Measurements from ENCODE around the gene CRYL1. TPM values are rescaled to one million over a fixed set of nuclear protein-coding genes. Genes with fewer than 3 reads are reported as not detected.

Gene CRYL1
- total and polyA plus RNA-seq, 2 donors (not counting 1 experiment from before 2014, with no cell fraction given), result 6.5 to 15.1 TPM

DNA sequence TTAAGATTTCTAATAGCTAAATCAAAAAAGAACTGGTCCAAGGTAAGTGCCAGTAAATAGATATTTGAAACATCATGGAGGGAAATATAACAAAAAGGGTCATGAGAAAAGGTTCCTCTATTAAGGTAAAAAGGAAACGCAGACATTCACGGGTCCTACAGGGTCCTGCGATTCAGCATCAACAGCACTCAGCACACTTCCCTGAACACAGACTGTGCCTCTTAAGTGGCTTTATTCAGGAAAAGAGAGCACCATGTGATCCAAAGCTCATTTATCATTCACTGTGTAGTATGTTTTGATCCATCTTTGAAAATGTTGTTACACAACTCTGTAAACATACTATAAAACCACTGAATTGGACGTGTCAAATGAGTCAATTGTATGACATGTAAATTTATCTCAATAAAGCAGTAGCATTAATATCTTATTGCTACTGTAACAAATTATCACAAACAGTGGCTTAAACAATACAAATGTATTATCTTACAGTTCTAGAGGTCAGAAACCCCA lies 33.7 kb downstream of the CRYL1 start:
- Mint-ChIP-seq H3K4me3 (no peak overlapping the region), H3K4me1 (no peaks in the 10 kb centered on the region), H3K27me3 (no peaks in the 10 kb centered on the region), H3K27ac (no peak overlapping the region), H3K9me3 (ENCODE audit: insufficient read depth) (no peaks in the 10 kb centered on the region)
- no CpG with 5 or more reads among the region's 4 CpGs for WGBS (ENCODE audit: insufficient coverage)
- H3K4me3 ChIP-seq (ENCODE audit: control extremely low read depth in 1 of 5, extremely low read depth in 1 of 5, insufficient read depth in 1 of 5, low read depth in 2 of 5, low read length in 4 of 5), result no peak overlapping the region
- no peak overlapping the region for H3K4me2 ChIP-seq (replicated peaks; ENCODE audit: low read depth, low read length, poor library complexity, severe bottlenecking)
- no peak overlapping the region for H3K9ac ChIP-seq (ENCODE audit: low read length)
- no peak for ATAC-seq (ENCODE audit: low read depth)
- TF ChIP-seq EZH2 (IDR thresholded peaks at IDR 0.05; ENCODE audit: borderline replicate concordance, insufficient read depth, low read depth, low read length, poor library complexity, severe bottlenecking), result no peak
- TF ChIP-seq, protein P1, sequence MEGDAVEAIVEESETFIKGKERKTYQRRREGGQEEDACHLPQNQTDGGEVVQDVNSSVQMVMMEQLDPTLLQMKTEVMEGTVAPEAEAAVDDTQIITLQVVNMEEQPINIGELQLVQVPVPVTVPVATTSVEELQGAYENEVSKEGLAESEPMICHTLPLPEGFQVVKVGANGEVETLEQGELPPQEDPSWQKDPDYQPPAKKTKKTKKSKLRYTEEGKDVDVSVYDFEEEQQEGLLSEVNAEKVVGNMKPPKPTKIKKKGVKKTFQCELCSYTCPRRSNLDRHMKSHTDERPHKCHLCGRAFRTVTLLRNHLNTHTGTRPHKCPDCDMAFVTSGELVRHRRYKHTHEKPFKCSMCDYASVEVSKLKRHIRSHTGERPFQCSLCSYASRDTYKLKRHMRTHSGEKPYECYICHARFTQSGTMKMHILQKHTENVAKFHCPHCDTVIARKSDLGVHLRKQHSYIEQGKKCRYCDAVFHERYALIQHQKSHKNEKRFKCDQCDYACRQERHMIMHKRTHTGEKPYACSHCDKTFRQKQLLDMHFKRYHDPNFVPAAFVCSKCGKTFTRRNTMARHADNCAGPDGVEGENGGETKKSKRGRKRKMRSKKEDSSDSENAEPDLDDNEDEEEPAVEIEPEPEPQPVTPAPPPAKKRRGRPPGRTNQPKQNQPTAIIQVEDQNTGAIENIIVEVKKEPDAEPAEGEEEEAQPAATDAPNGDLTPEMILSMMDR (IDR thresholded peaks at IDR 0.05), result no peak
- no peak overlapping the region for H2AFZ ChIP-seq (ENCODE audit: insufficient read depth, low read depth, low read length, poor library complexity, severe bottlenecking)
- no peaks in the 10 kb centered on the region for H3K79me2 ChIP-seq (ENCODE audit: control insufficient read depth, insufficient read depth, low read length)
- peaks cover 0 to 1% (median 0%) of the 10 kb centered on the region in 3 donors for H3K9me3 ChIP-seq (ENCODE audit: control extremely low read depth in 1 of 3, control insufficient read depth in 2 of 3, insufficient read depth in 1 of 3, low read length in 2 of 3)
- H3K4me1 ChIP-seq (ENCODE audit: control insufficient read depth in 2 of 2, insufficient read depth in 2 of 2, low read length in 2 of 2), result peaks cover 4 to 5% of the 10 kb centered on the region in 2 donors
- no peak overlapping the region for H3K27ac ChIP-seq (ENCODE audit: low read length in 2 of 2)
- H3K27me3 ChIP-seq (replicated peaks in 1 of 4; ENCODE audit: control extremely low read depth in 1 of 4, control insufficient read depth in 3 of 4, insufficient read depth in 4 of 4, low read length in 3 of 4), result no peaks in the 10 kb centered on the region
- H3K36me3 ChIP-seq (replicated peaks in 1 of 2; ENCODE audit: control extremely low read depth in 1 of 2, control insufficient read depth in 1 of 2, extremely low read depth in 1 of 2, insufficient read depth in 2 of 2, low read length in 1 of 2), result no peaks in the 10 kb centered on the region
- no peaks in the 10 kb centered on the region for H4K20me1 ChIP-seq (ENCODE audit: control insufficient read depth, insufficient read depth, low read length, poor library complexity, severe bottlenecking)
- ChIA-PET POLR2A (no interaction called here), CTCF (interaction anchor here (0.5 to 9.3 kb wide), 17 partner anchors 11 to 985 kb away, joined by 3 to 153 read pairs (median 5); partner anchors contain the start of gene IL17D)
- DNase-seq, result no peak
- intact Hi-C loops (cut with micrococcal nuclease), result loop anchor here (10.0 kb wide), 1 partner anchor 983 kb away; no protein-coding TSS in a partner anchor

DNA sequence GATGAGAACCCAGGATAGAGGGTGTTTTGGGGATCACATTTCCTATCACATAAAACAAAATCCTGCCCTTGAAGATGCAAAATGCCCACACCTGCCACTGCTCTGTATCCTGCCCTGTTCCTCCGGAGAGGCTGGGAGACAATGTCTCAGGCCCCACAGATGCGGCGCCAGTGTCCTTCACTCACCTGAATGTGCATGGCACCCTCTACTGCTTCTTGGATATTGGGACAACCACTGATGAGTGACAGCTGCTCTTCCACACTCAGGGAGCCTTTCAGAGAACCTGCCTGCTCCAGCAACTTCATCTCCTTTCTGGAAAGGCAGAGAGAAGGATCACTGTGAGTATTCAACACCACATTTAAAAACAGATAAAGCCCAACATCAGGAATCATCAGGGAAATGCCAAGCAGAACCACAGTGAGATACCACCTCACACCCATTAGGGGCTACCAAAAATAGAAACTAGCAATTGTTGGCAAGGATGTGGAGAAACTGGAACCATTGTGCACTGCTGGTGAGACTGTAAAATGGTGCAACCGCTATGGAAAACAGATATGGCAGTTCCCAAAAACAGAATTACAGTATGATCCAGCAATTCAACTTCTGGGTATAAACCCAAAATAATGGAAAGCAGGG lies 36.4 kb downstream of the CRYL1 start:
- 100% methylated on average over 4 of the region's 4 CpGs for WGBS (ENCODE audit: insufficient coverage)
- Histone ChIP-seq H3K27me3 (replicated peaks in 1 of 4; ENCODE audit: control extremely low read depth in 1 of 4, control insufficient read depth in 3 of 4, insufficient read depth in 4 of 4, low read length in 3 of 4) (no peaks in the 10 kb centered on the region), H3K4me1 (ENCODE audit: control insufficient read depth in 2 of 2, insufficient read depth in 2 of 2, low read length in 2 of 2) (no peaks in the 10 kb centered on the region), H3K9ac (ENCODE audit: low read length) (no peak overlapping the region), H3K27ac (ENCODE audit: low read length in 2 of 2) (no peak overlapping the region), H3K79me2 (ENCODE audit: control insufficient read depth, insufficient read depth, low read length) (no peaks in the 10 kb centered on the region), H3K9me3 (ENCODE audit: control extremely low read depth in 1 of 3, control insufficient read depth in 2 of 3, insufficient read depth in 1 of 3, low read length in 2 of 3) (peaks cover 0 to 1% (median 0%) of the 10 kb centered on the region in 3 donors), H3K36me3 (replicated peaks in 1 of 2; ENCODE audit: control extremely low read depth in 1 of 2, control insufficient read depth in 1 of 2, extremely low read depth in 1 of 2, insufficient read depth in 2 of 2, low read length in 1 of 2) (no peaks in the 10 kb centered on the region), H3K4me3 (ENCODE audit: control extremely low read depth in 1 of 5, extremely low read depth in 1 of 5, insufficient read depth in 1 of 5, low read depth in 2 of 5, low read length in 4 of 5) (no peak overlapping the region), H2AFZ (ENCODE audit: insufficient read depth, low read depth, low read length, poor library complexity, severe bottlenecking) (no peak overlapping the region), H3K4me2 (replicated peaks; ENCODE audit: low read depth, low read length, poor library complexity, severe bottlenecking) (no peak overlapping the region), H4K20me1 (ENCODE audit: control insufficient read depth, insufficient read depth, low read length, poor library complexity, severe bottlenecking) (no peaks in the 10 kb centered on the region)
- Mint-ChIP-seq H3K27ac (no peak overlapping the region), H3K4me3 (no peak overlapping the region), H3K27me3 (no peaks in the 10 kb centered on the region), H3K9me3 (ENCODE audit: insufficient read depth) (no peaks in the 10 kb centered on the region), H3K4me1 (no peaks in the 10 kb centered on the region)
- POLR2A ChIA-PET, result interaction anchor here (0.6 kb wide), 1 partner anchor 13 kb away, joined by 3 read pairs; no protein-coding TSS in a partner anchor
- peak; percentile 50 for DNase-seq
- TF ChIP-seq, protein P1 (IDR thresholded peaks at IDR 0.05), result no peak
- no peak for TF ChIP-seq EZH2 (IDR thresholded peaks at IDR 0.05; ENCODE audit: borderline replicate concordance, insufficient read depth, low read depth, low read length, poor library complexity, severe bottlenecking)
- ATAC-seq (ENCODE audit: low read depth), result no peak
- CTCF ChIA-PET, result interaction anchor here (0.7 to 9.3 kb wide), 2 partner anchors 337 to 435 kb away, joined by 3 to 153 read pairs; no protein-coding TSS in a partner anchor
- intact Hi-C loops (cut with micrococcal nuclease), result no loop called here
